DMS114 treated with DMSO at 0.1 percent for 48 hours (cell line): ENCODE measurements around the gene CERS6.

Experiments
- DNase-seq: peaks from one replicate; lab custom pipeline; 2025; ENCODE audit not compliant: unreplicated experiment; lab: John Stamatoyannopoulos, UW

Gene CERS6

DNA sequence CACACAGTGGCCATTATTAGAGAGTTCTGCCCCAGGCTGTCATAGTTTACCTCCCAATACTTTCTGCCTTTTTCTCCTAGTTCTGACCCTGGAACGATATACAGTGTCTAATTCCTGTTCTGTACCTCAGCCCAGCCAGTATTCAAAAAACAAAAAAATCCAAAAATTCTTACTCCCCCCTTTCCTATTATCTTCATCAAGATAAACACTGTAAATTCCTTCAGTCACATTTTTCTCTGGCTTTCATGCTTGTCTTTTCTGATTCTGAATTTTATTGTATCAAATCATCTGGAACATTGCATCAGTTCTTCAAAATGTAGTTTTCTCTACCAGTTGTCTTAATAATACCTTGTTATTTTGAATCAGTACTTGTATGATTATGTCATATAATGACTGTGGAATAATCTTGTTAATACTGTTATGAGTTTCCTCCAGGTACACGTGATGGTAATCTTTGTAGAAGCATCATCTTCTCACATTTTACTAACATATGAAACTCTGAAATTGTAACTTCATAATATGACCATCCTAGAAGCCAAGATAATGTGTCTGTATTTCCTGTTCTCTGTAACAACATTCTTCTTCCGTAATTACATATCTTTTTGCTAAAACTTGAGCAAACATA lies 267.3 kb downstream of the CERS6 start:
- DNase-seq = no peak

DNA sequence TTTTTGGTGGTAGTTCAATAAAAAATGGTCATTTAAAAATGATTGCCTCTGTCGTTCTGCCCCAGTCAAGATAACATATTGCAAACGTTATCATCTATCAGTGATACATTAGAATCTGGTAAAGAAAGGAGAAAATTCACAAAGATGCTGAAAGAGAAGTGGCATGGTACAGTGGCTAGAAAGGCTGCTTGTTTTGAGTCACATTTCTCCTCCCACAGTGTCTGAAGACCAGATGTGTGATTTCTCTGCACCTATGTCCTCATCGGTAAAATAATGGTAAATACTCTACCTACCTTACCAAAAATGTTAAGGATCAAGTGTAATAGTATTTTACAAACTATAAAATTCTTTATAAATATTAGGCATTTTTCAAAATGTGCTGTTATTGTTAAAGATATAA lies 270.3 kb downstream of the CERS6 start:
- no peak for DNase-seq

DNA sequence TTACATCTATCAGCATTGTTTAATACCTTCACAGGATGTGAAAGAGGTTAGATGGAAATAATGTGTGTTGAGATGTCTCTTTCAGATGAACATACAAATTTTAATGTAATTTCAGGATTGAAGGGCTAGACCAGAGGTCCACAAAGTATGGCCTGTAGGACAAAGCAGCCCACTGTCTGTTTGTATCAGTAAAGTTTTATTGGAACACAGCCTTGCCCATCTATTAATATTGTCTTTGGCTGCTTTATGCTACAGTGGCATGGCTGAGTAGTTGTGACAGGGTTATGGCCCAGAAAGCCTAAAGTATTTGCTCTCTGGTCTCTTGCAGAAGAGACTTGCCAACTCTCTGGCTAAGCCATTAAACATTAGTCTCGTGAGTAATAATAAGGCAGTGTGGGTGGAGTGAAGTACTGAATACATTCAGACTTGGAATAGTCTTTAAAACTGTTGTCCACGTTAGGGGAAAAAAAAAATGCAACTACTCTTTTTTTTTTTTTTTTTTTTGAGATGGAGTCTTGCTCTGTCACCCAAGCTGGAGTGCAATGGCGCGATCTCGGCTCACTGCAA lies 271.9 kb downstream of the CERS6 start:
- DNase-seq = no peak

DNA sequence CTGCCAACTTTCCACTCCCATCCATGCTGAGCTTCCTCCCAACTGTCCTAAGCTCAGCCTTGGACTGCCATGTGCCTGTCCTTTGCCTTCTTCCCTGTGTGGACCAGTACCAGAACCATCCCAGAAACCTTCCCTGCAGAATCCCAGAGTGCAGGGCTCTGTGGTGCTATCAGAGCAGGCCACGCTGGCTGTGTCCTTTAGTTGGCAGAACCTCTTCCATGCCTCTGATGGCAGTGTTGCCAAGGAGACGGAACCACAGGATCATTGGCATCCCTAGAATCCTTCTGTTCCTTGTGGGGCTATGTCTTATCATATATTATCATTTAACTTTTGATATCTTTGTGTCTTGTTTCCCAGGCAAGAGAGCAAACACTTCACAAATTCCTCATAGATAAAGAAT lies 273.4 kb downstream of the CERS6 start:
- no peak for DNase-seq

DNA sequence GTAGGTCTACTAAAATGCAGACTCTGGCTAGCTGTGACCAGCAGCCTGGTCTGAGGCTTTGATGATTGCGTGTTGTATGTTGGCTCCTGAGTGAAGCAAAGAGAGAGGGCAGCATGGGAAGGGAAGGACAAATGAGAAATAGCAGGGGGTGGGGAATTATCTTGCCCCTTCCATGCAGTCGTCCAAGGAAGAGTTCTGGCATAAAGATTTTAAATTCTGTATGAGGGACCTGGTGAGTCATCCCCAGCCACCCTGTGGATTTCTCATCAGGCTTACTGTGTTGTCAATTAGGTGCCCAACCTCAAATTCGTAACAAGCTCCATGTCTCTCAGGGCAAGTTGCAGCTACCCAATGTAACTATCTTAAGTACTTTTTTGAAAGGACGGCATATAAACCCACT lies 274.3 kb downstream of the CERS6 start:
- DNase-seq = no peak

DNA sequence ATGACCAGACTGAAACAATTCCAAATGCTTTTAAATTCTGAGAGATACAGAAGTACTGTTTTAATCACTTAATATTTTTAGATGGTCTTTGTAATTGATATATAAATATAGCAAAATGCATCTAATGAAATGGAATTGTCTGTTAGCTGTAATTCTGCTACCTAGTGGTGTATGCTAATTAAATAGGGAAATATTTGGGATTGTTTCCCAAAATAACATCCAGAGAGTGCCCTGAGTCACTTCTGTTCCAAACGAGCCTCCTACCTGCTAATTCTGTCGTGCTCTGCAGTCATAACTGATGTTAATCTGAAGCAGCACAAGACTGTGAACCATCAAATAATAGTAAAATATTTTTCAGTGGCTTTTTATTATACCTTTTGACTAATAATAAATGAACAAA lies 274.9 kb downstream of the CERS6 start:
- no peak for DNase-seq

DNA sequence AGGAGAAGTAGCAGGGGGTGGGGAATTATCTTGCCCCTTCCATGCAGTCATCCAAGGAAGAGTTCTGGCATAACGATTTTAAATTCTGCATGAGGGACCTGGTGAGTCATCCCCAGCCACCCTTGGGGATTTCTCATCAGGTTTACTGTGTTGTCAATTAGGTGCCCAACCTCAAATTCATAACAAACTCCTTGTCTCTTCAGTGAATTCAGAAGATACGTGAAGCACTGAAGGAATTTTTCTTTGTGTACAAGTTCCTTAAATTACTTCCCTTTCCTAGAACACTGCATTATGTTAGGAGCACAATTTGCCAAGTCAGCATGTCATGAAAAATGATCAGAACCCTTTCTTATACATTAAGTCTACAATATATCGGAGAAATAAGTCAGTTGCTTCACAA lies 275.5 kb downstream of the CERS6 start:
- no peak for DNase-seq

DNA sequence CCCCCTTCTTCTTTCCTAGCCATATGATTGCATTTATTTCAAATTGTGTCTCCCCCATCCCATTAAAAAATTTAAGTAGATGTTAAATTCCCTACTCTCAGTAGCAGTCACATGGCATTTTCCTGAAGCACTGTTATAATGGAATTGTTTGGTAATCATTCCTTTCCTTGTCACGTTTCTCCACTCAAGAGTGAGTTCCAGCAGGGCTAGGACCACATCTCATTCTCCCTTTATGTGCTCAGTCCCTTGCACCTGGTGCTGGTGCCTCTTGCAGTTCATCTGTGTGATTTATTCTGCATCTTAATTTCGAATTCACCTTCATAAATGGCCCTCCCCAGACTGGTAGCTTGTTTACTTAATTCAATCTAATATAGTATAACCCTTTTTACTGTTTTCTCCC lies 276.0 kb downstream of the CERS6 start:
- DNase-seq = no peak

DNA sequence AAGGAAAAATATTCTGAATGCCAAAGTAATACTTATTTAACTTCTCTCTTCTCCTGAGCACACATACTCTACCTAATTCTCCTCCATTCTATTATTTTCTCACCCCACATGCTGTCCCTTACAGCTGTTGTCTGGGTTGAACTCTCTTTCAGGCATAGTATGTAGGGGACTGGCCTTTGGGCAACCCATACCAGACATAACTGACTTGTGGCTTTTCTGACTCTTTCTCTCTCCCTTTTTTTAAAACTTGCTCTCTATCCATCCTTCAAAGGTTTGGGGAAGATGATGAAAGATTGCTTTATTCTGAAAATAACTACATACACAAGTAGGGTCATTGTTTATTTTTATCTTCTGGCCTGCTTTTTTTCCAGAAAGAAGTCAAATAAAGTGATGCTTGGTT lies 276.4 kb downstream of the CERS6 start:
- DNase-seq = no peak

DNA sequence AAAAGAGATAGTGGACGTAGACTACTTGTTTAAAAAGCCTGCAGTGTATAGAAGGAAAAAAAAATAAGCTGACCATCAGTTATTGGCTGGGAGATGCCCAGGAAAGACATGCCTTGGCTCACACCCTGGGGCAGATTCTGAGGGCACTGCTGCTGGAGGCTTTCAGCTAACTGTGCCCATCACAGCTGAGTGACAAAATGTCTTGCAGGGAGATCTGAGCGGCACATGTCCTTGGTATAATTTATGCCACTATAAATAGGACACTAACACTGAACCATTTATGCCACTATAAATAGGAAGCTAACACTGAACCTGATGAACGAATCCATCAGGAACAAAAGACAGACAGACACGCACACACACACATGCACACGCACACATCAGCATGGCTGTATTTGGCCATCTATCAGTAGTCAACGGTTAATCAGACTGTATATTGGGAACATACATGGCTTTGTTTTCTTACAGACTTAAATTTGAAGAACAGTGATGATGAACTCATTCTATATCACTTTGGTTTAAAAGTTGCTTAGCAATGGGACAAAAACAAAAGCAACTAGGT lies 278.2 kb downstream of the CERS6 start:
- no peak for DNase-seq

DNA sequence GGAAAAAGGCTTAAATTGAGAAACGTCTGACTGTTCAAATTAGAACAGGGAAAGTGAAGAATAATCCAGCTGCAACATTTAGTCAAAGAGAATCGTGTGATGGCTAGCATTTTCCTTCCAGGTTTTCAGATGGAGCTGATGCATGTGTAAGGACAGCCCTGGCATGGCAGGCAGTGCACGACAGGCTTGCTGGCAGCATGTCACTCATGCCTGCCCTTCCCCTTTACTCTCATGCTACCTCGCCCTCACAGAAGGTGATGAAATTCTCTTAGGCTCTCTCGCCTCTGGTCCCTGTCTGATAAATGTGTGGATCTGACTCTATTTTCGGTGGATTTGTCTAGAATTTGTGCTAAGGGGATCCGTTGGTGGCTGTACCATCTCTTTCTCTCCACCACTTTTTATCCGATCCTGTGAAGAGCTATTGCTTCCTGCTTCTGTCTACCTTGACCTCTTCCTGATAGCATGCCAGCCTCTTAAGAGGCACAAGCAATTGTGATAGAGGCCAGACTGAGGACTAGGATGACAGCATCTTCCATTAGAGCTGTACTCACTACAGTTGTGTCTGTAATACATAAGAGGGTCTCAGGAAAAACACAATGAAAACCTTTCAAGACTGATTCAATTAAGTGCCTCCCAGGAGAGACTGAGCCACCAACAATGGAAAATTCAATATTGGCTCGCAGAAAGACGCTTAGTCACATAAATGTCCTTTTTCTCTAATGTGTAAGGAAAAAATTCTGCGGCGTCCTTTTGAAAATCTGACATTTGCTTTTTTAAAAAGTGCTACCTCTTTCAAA lies 280.8 kb downstream of the CERS6 start:
- no peak for DNase-seq

DNA sequence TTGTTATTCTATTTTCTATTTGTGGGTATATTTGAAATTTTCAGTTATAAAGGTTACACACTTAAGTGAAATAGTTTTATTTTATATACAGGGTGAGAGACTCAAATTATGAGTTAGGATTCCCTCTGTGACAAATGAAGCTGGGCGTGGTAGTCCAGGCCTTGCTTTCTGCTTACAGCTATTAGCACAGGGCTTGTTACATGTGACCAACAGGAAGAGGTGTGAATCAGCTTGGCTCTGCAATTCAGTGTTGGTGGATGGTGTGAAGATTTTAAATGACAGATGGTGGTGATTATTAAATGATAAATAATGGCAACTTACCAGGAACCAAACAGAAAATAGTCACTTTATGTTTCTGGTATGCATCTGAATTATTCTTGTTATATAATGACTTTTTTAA lies 282.0 kb downstream of the CERS6 start:
- no peak for DNase-seq

DNA sequence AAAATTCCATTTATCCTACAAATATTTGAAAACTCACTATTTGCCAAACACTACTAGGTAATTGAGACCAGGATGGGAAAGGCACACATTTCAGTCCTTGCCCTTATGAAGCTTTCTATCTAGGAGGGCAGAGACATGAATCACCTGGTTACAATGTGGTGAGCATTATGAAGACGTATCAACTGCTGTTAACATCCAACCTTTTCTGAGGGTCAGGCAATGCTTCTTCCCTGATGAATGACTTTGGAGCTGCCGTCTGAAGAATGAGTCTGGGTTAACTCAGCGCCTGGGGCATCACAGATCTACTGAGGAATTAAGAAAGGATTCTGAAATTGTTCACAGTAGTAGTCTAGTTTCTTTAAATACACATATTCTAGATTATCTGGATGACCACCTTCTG lies 284.3 kb downstream of the CERS6 start:
- no peak for DNase-seq

DNA sequence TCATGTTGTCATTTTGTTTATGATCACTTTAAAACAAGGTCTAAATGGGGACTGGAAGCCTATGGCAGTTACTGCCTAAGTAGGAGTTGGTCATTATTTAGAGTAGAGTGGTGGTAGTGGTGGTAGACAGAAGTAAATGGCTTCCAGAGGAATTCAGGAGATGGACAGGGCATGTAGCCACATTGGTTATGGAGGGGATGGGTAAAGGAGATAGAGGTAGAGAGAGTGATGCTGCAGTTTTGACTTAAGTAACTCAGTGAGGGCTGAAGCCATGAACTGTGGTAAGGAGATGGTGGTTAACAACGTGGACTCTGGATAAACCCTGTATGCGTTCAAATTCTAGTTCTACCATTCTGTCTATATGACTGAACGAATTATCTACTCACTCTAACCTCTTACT lies 284.7 kb downstream of the CERS6 start:
- DNase-seq = no peak

DNA sequence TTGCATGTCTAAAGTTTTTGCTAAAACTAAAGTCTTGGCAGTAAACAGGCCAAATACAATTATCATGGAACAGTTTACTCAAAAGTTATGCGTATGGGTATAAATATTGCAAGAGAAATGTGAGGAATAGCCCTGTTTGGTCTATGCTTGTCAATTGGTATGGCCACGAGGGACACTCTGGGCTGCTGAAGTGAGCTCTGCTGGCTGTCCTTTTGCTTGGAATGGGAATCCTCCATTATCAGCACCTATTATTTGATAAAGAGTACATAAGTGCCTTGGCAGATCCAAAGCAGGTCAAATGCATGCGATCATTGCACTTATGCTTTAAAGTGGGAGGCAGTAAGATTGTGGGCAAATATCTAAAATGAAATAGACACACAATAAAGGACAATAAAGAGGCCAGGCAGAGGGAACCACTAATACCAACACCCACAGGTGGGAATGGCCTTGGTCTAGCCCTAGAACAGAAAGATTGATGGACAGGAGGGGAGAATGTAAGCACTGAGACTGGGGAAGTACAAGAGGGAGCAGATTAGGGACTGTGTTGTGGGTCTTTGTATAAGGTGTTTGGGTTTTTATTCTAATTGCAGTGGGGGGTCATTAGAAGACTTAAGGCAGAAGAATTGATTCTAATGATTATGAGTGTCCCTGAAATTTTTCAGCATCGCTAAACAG lies 286.3 kb downstream of the CERS6 start:
- no peak for DNase-seq

DNA sequence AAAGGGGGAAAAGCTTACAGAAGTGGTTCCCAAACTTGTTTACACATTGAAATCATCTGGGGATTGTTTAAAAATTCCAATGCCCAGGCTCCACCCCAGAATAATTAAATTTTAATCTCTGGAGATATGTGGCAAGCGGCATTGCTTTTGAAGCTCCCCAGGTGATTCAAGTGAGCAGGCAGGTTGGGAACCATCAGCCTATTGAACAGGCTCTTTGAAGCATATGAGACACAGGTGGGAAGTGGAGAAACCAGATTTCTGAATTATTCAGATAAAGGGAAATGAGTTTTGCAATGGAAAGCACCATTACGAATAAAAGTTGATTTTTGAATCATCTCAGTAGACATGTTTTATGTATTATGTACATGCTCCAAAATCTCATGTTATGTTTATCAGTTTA lies 288.8 kb downstream of the CERS6 start:
- no peak for DNase-seq

DNA sequence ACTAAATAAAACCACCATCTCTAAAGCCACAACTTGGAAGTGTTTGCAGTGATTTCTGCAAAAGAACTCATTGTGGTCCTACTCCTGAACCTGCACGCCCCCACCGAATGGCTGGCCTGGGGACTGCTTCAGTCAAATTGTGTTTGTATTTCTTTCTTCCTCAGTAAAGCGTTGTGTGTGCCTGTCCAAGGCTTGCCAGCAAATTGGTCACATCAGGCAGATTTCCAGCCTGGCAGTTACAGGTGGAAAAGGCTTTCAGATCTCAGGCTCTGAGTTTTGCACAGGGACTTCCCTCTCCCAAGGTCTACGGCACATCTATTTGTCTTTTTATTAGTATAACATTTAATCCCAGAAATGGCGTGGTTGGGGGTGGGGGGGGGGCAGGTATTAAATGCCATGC lies 292.4 kb downstream of the CERS6 start:
- DNase-seq = no peak

DNA sequence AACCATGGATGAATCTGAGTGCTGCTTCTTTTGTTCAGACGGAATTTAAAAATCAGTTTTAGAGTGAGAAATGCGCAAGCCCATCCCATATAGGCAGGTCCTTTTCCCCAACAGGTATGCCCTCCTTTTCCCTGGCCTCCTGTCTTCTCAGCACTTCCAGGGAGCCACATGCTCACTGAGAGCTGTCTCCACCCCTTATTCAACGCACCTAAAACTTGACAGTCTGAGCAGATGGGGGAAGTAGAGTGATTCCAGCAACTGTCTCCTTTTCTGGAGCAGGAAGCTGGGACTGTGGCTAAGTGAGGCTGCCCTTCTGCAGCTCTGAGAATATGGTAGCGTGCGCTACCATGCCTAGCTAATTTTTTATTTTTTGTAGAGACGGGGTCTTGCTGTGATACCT lies 293.2 kb downstream of the CERS6 start:
- DNase-seq = no peak

DNA sequence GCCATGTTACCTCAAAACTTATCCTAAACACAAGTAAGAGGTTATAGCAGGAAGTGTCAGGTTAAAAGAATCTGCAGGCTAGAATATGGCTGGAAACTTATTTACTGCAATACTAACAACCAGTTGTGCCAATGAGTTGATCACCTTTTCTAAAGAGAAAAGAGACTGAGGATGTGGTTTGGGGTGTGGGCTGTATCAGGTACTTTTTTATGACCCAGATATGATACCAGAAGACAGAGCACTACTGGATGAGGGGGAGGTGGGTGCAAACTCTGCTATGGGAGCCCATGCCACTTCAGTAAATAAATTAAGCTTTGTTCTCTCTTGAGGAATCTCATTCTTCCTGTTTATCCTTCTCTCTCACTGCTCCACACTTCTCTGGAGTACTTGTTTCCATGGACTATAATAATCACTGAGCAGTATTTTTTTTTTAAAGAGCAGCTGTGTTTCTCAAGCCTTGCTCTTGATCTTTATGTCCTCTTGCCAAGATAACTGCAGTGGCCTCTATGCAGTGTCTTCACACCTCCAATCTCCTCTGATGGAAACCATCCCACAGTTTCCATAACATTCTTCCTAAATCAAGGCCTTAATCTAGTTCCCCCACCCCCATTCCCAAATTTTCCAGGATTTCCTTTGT lies 295.1 kb downstream of the CERS6 start:
- DNase-seq = no peak

DNA sequence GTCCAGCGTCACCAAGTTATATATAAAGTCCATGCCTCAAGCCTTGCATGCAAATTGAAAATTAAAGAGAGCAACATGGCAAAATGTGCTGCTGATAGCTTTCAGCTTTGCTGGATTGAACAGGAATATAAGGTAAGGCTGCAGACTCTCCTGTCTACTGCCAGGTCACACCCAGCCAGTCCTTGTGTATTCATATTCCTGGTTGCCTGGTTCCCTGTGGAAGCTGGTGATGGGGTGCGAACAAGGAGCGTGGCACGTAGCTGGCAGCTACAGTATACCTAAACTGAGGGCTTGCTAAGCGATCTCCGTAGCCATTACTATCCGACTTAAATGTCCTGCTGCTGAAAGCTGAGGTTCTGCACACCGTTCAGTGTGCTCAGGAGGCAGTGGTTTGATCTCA lies 296.3 kb downstream of the CERS6 start:
- no peak for DNase-seq

DNA sequence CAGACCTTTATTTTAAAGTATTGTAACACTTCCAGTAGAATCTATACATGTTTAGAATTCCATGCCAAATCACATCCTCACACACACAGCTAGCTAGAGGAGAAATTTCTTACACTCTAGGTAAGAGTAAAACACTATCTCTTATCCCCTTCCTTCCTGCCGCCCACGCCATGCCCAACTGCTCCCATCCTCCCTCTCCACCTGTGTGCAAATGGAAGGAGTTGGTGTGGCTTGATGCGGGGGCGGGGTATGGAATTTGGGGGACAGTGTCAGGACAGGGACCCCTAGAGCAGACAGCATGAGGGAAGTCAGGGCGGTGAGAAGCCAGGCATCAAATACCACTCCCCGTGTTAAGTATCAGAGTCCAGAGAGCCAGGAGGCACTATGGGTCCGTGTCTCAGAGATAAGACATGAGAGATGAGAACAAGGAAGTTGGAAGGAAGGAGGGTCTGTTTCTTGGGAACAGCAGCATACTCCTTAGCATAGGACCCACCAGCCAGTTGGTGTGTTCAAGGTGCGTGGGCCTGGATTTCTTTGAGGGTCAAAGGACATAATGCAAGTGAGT lies 297.8 kb downstream of the CERS6 start:
- no peak for DNase-seq
